Hematopoietic multipotent progenitor cell treated with erythropoietin and hydrocortisone succinate and interleukin-3 and kit ligand, for 8 days (in vitro differentiated cells): ENCODE results near the gene LCE3A.
"Not testable (repeated sequence)": the region's sequence is repeated elsewhere in the genome, so short reads cannot be mapped to it uniquely, and the experiment has no call there.

ENCODE experiments used
- DNase-seq: peaks from one replicate; pipeline ENCODE4 v3.0.0-alpha.2; 2015

Gene LCE3A, protein sequence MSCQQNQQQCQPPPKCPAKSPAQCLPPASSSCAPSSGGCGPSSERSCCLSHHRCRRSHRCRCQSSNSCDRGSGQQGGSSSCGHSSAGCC

GRCh38 chr1:152622803-152623202 lies at the start of gene LCE3A:
Gene LCE3A (minus strand): TSS chr1:152623103. CDS start chr1:152623103, 0 bp downstream.
- DNase-seq: no peak

- DNase-seq: no peak
These were observed 44.7 kb upstream of the LCE3A start for GRCh38 chr1:152667648-152668047.

DNA sequence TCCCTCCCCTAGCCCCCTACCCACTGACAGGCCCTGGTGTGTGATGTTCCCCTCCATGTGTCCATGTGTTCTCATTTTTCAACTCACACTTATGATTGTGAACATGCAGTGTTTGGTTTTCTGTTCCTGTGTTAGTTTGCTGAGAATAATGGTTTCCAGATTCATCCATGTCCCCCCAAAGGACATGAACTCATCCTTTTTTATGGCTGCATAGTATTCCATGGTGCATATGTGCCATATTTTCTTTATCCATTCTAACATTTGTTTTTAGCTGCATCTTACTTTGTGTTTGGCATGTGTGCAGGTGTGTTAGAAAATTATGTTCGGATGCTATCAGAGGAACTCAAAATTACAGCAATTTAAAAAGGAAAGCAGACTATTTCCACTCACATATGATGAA lies 43.3 kb upstream of the LCE3A start:
- not testable (repeated sequence) for DNase-seq

GRCh38 chr1:152663098-152663497 lies 40.2 kb upstream of the LCE3A start, which contains the start of gene LCE2D:
Gene LCE2D (plus strand): TSS chr1:152663380. CDS start chr1:152664106, 726 bp downstream.
- DNase-seq: no peak

GRCh38 chr1:152658649-152659048 lies 35.7 kb upstream of the LCE3A start:
- no peak for DNase-seq

DNA sequence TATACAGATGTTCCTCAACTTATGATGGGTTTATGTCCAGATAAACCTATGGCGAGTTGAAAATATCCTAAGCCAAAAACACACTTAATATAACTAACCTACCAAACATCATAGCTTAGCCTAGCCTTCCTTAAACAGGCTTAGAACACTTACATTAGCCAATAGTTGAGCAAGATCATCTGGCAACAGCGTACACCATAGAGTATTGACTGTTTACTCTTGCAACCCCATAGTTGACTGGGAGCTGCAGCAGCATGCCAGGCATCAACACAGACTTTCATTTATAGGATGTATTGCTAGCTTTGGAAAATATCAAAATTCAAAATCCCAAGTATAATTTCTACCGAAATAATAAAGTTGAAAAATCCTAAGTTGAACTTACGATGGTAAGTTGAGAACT lies 34.8 kb upstream of the LCE3A start:
- no peak for DNase-seq

DNA sequence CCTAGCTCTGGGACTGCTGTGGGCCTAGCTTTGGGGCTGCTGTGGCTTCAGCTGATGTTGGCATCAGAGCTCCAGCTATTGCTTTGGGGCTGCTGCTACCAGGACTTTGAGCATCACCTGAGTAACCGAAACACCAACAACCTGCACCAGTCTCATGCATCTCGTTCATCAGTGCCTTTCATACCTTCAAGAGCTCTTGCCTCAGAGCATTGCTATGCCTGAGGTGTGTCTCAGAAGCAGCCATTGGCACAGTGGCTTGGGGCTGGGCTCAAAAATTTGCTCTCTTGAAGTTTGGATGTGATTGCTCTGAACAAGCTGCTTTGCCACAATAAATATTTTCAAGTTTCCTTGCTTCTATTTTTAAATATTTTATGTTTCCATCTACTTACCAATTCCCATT lies 33.6 kb upstream of the LCE3A start:
- DNase-seq: no peak

- DNase-seq: peak; percentile 73
These were observed 31.2 kb upstream of the LCE3A start for GRCh38 chr1:152654110-152654509.

GRCh38 chr1:152646656-152647055 lies 23.8 kb upstream of the LCE3A start:
- DNase-seq: no peak

DNA sequence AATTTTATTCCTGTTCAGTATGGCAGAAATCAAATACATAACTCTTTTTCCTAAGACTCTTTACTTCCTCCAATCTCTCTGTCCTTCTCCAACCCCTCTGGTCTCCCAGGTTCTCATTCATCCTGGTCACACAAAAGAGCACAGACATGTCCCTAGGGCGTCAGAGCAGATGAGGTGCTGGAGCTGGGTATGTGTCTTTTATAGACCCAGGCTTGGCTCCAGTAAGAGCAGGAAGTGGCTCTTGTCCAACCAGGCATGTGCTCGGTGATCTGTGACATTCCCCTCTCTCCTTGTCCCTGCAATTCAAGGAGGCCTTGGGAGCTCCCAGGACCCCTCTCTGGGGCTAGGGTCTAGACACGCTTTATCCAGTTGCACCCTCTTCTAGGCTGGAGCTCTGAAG lies 22.2 kb upstream of the LCE3A start:
- no peak for DNase-seq

DNA sequence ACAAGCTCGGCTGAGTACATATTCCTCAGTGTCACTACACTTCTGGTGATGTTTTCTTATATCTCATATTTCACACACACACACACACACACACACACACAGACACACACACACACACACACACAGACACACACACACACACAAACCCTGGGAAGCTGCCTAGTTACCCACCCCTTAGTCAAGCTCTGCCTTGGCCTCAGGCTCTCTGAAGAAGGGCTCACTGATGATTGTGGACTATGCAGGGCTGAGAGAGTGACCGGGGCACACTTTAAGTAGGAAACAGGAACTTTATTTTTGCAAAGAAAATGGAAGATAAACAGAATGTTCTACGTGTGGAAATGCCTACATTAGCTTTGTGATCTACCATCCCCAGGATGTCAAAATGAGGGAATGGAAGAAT lies 21.0 kb upstream of the LCE3A start:
- no peak for DNase-seq

DNA sequence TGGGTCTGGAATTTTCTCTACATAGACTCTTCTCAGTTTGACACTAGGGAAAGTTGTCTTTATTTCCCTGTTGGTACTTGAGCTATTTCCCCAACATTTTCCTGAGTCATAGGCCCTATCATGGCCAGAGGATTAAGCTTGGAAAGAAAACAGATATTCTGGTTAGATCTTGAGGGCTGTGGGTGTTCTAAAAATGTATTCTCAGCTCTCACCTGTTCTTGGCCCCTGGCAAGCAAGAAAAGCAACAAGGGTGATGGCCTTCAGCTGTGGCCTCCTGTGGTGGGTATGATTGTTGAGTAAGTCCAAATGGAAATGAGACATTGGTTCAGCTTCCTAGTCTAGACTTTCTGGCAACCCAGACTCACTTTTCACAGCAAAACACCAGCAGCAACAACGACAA lies 17.4 kb upstream of the LCE3A start:
- DNase-seq: no peak

- no peak for DNase-seq
These were observed 7.7 kb upstream of the LCE3A start for GRCh38 chr1:152630596-152630995.

GRCh38 chr1:152626744-152627143 lies 3.8 kb upstream of the LCE3A start:
- DNase-seq: no peak

GRCh38 chr1:152623203-152623844 lies 421 bp upstream of the LCE3A start:
- peak; percentile 3 for DNase-seq

- no peak for DNase-seq
These were observed 910 bp downstream of the LCE3A start for GRCh38 chr1:152621993-152622392.

GRCh38 chr1:152613511-152613910 lies 9.4 kb downstream of the LCE3A start, which contains the start of gene LCE3B:
Gene LCE3B (plus strand): TSS chr1:152613811. CDS start chr1:152613811, 0 bp downstream.
- DNase-seq: no peak

DNA sequence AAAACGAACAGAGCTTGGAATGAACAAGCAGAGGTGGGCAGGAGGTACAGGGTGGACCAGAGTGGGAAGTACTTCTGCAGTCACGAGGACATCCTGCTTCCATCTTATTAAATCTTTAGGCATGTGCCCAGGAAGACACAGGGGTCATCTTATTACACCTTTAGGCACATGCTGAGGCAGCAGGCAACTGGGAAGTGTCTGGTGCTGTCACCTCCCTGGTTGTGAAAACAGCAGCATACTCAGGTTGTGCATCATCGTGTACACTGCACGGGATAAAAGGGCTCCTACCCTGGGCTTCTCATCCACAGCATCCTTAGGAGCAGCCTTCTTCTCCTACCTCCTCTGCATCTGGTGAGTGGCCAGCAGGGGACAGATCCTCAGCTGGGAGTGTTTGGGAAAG lies 23.0 kb downstream of the LCE3A start, which contains the start of gene LCE3C:
LCE3C (plus strand) TSS at position 301 of the 400 bp plus-strand sequence. CDS start 498 bp downstream, outside the sequence.
- no peak for DNase-seq

GRCh38 chr1:152596986-152597385 lies 25.9 kb downstream of the LCE3A start:
- DNase-seq: no peak

DNA sequence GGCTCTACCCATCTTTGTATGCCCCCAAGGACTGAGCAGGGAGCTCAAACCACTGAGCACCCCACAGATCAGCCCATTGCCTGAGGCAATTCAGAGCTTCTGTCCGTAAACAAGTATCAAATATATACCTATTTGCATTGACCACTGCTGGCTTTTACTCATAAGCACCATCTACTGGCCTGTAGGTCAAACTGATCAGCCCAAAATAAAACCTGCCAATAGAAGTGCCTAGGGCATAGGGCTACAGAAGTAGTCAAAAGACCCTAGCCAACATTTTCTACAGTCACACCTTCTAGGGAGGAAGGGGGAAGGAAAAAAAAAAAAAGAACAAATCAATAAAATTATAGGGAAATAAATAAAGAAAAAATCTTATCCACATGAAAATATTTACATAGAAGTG lies 37.3 kb downstream of the LCE3A start:
- DNase-seq: no peak

- DNase-seq: no peak
These were observed 40.3 kb downstream of the LCE3A start for GRCh38 chr1:152582647-152583046.

- DNase-seq: no peak
These were observed 42.5 kb downstream of the LCE3A start, which contains the start of gene LCE3D for GRCh38 chr1:152580433-152580832. Gene LCE3D (minus strand): TSS chr1:152580516. CDS start chr1:152579936, 580 bp downstream.

GRCh38 chr1:152579526-152579925 lies 43.4 kb downstream of the LCE3A start:
- DNase-seq: not testable (repeated sequence)

DNA sequence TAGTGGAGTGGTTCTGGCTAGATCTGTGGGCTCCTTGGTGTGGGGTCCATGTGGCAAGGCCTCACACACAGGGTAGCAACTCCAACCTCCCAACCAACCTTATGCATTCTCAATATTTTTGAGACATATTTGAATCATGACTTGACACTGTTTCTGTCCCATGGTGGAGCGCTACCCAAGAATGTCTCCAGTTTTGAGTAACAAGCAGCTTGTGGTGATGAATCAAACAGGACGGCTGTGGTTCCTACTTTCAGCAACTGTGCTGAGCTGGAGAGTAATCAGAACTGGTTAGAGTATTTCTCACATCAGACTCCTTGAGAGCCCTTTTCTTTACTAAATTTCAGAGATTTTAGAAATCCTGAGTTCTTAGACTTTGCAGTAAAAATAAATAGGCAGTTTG lies 45.7 kb downstream of the LCE3A start:
- no peak for DNase-seq
